Choroid plexus epithelial cell (primary cell): ENCODE data around the gene LBH.

Experiments
- DNase-seq: peaks from one replicate; pipeline ENCODE4 v3.0.0-alpha.2; 2010; ENCODE audit warnings: low read depth
- H3K4me3 ChIP-seq: 2 replicates; pipeline ENCODE4 v1.5.1; 2011; ENCODE audit warnings: low read depth, mild to moderate bottlenecking, control low read depth, low read length, moderate library complexity
- TF ChIP-seq, protein P1 (sequence below): conservative IDR thresholded peaks from 2 replicates; pipeline ENCODE4 v1.5.1; 2011; ENCODE audit warnings: low read depth, mild to moderate bottlenecking, control low read depth, inconsistent platforms, low read length, moderate library complexity

The LBH gene

DNA sequence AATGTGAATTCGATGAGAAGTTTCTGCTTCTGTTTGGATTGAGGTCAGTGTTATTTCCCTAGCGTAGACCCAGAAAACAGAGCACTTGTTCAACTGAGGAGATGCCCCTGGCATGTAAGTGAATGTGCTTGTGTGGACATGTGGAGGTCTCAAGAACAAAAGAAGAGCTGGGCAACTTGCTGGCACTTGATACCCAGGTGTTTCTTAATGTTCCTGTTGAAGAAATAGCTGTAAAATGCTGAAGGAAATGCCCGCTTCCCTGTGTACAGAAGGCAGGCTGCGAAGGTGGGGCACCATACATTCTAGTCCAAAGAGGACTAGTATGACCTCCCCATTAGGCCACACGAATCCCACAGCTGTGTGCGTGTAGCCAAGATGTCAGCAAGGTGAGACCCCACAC, 9.8 kb upstream of the LBH start:
- no peak overlapping the region for H3K4me3 ChIP-seq
- DNase-seq = no peak
- TF ChIP-seq, protein P1, sequence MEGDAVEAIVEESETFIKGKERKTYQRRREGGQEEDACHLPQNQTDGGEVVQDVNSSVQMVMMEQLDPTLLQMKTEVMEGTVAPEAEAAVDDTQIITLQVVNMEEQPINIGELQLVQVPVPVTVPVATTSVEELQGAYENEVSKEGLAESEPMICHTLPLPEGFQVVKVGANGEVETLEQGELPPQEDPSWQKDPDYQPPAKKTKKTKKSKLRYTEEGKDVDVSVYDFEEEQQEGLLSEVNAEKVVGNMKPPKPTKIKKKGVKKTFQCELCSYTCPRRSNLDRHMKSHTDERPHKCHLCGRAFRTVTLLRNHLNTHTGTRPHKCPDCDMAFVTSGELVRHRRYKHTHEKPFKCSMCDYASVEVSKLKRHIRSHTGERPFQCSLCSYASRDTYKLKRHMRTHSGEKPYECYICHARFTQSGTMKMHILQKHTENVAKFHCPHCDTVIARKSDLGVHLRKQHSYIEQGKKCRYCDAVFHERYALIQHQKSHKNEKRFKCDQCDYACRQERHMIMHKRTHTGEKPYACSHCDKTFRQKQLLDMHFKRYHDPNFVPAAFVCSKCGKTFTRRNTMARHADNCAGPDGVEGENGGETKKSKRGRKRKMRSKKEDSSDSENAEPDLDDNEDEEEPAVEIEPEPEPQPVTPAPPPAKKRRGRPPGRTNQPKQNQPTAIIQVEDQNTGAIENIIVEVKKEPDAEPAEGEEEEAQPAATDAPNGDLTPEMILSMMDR = no peak

- H3K4me3 ChIP-seq = no peak overlapping the region
- TF ChIP-seq, protein P1 = no peak
- no peak for DNase-seq
Observed at GRCh38 chr2:30222031-30222430, 9.3 kb upstream of the LBH start.

GRCh38 chr2:30222636-30223360, 8.5 kb upstream of the LBH start:
- no peak overlapping the region for H3K4me3 ChIP-seq

GRCh38 chr2:30223413-30223874, 7.9 kb upstream of the LBH start:
- H3K4me3 ChIP-seq = no peak overlapping the region
- no peak for DNase-seq
- TF ChIP-seq, protein P1 = no peak

More at GRCh38 chr2:30222636-30223360, 8.5 kb upstream of the LBH start:
- TF ChIP-seq, protein P1 = no peak
- DNase-seq = no peak

DNA sequence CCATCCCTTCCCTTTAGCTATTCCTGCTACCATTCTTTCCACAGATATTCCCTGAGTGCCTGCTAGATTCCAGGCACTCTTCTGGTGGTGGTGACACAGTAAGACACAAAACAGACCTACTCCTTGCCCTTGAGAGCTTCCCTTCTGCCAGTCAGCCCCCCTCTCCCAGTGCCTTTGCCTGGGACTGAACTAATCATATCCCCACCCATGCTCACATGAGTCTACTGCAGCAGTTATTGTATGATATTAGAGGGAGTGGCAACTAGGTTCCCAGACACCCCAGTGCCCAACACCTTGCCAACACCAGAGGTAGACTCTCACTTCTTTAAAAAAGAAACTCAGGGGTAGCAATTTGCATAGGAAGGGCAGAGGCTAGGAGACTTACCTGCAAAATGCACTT, 7.2 kb upstream of the LBH start:
- no peak overlapping the region for H3K4me3 ChIP-seq
- DNase-seq = no peak
- TF ChIP-seq, protein P1 = no peak

DNA sequence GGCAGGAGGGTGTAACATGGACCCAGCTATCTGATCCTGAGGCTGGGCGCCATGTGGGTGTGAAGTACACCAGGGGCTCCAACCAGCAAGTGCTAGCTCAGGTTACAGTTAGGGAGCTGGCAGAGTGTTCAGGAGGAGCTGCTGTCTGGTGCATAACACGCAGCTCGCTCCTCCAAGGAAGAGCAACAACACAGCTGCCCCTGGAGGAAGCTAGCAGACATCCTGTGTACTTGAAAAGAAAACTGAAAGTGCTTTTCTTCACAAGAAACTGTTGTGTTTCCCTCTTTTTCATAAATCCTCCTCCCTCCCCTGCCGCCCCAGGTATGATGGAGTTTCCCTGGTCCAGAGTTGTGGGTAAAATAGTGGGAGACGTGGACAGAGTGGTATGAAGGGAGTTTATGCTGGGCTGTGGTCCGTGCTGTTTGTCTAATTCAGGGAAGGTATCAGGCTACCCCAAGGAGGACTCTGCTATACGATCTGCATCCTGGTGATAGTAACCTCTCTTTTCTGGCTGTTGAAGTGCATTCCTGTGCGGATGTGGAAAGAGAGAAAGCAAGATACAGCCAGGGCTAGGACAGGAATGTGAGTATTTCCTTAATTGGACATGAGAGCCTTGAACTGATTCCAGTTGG, 6.1 kb upstream of the LBH start:
- DNase-seq = peak; percentile 92
- H3K4me3 ChIP-seq = peak overlapping the region; percentile 59
- TF ChIP-seq, protein P1 = peak; percentile 39
